HG03457 (cell line): ENCODE data around the gene WNT3.

Experiments
- ATAC-seq: cut with Tn5 transposase; IDR thresholded peaks from one replicate; pipeline ENCODE4 v1.9.1; 2021; ENCODE audit warnings: moderate number of reproducible peaks; ENCODE audit not compliant: unreplicated experiment

Gene WNT3

DNA sequence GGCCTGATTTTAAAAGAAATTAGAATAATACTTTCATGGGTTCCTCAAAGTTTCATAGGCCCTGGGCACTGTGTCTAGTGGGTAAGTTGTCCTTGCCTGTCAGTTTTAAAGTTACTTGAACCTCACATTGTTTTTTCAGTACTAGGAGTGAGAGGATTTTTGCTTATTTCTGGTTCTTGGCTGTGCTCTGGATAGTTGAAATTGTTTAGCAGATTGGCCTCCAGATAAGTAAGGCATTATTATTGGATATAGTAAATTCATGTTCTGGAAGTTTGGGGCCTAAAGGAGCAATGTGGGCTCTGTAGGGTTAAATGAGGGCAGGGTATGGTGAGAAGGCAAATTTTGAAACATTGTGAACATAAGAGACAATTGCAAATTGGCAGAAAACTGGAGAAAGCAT, 78.5 kb downstream of the WNT3 start:
- ATAC-seq = no peak

DNA sequence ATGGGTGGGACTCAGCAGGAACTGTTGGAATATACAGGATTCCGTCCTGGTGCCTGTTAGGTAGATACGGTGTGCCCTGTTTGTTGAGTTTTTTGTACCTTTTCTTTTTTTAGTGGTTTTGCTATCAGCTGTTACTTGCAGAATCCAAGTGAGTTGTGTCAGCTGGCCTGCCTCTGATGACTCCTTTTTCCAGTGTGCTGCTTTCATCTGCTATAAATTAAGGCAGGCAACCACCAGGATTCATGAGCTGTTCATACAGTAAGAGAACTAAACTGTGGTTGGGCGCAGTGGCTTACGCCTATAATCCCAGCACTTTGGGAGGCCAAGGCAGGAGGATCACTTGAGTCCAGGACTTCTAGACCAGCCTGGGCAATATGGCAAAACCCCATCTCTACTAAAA, 79.9 kb downstream of the WNT3 start:
- ATAC-seq = no peak

DNA sequence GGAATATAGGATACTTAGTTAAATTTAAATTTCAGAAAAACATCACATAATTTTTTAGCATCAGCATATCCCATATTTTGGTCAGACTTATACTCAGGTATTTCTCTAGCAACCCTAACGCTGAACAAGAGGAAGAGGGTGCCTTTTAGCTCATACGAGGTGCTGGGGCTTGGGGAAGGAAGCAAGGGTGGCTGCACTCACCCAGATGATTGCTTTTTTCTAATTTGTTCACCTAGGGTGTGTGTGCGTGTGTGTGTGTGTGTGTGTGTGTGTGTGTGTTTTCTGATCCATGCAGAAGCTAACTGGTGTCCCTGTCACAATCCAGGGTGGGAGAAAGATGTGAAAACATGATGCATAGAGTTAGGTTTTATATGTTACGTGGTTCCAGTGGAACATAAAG, 81.2 kb downstream of the WNT3 start:
- no peak for ATAC-seq

DNA sequence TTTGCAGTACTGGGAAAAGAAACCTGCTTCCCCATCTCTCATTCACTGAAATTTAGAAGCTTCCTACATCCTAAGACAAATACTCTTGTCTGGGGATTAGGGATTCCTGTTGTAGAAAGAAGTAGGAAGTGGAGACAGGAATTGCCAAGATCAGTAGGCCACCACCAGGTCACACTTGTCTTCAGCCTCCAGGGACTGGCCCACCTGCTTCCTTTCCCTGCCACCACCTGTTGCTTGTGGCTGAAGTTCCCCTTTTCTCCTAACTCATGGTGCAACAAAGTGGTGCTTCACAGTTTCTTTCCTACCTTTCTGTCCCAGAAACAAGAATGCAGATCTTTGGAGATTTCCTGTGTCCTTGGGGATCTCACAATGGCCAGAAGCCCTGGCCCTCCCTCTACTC, 82.4 kb downstream of the WNT3 start:
- no peak for ATAC-seq

DNA sequence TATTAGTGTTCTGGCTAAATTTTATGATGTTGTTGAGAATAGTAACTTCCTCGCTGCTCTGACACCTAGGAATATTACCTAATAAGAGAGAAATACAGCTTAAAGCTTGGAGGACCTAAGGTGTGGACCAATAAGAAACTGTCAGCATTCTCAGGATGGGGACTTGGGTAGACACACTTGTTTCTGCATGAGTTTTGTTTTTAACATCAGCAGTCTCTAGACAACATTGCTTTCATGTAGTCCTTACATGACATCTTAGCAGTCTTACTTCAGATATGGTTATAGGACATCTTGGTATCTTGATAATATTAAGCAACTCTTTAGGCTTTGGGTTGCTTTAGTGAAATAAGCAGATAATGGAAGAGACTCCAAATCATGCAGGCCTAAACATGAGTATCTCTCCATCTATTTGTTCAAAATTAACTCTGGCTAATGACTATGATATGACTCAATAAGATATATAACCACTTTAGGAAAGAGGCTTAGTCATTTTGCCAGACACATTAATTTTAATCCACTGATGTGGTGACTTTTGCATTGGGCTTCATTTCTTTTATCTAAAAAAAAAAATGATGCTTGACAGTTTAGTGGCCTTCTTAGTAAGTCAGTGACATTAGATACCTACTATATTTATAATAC, 84.5 kb downstream of the WNT3 start:
- no peak for ATAC-seq

DNA sequence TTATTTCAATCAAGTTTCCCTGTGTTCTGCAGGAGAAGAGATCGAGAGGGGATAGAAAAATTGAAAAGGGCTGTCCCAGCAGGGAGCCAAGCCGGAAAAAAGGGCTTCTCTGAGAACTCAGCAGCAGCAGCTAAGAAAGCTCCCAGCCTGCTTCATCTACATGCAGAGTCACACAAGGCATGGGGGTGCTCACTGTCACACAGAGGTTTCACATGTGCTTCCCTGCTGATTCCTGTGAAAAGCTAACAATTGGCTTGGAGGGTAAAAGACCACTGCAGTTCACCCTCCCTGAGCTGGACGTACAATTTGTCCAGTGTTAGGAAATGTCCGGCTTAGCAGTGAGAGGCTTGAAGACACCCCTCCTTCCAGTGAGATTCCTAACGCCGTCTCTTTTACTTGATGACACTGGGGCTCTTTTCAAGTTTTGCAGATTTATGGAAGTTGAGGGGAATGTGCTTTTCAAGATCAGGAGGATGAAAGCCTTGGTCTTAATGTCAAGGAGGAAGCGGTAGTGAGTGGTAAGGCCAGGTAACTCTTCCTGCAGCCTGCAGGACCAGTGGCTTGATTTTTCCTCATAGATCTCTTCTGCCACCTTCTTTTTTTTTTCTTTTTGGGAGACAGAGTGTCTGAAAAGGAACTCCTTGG, 85.6 kb downstream of the WNT3 start:
- ATAC-seq = no peak

DNA sequence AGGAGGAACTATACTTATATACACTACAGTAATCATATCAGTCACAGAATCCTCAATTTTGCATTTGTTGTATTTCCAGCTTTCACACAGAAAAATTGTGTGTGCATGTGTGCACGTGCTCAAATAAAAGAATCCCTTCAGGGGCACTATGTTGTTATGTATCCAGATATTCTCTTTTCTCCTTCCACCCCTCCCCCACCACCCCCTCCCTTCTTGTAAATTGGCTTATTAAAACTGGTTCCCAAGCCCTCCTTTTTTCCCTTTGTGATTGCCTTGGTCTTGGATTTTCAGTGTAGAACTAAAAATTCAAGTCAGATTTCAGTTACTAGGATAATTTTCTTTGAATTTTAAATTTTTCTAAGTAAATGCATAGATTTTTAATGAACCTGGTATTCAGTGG, 86.3 kb downstream of the WNT3 start:
- ATAC-seq = no peak

DNA sequence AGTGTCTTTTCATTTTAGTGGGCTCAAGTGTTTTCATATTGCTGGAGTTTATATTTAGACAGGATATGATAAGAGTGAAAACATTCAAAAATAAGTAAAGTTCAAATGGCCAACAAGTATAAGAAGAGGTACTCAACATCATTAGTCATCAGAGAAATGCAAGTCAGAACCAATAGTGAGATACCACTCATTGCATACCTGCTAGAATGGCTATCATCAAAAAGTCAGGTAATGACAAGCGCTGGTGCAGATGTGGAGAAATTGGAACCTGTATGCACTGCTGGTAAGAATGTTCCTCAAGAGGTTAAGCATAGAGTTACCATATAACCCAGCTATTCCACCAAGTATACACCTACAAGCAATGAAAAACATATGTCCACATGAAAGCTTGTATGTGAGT, 87.8 kb downstream of the WNT3 start:
- no peak for ATAC-seq

DNA sequence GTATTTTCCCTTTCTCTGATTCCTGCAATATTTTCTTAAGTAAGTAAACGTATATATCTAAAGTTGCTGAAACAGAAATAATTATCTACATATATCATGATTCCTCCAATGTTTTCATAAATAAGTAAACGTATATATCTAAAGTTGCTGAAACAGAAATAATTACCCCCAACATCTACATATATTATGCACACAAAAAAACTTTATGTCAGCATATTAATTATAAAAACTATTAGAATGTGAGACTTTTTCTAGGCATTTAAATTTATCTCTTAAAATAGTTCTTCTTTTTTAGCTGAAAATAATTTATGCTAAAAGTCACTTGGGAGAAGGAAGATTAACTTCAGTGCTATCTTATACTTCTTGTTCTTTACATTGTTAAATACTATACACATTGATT, 88.5 kb downstream of the WNT3 start:
- ATAC-seq = no peak

DNA sequence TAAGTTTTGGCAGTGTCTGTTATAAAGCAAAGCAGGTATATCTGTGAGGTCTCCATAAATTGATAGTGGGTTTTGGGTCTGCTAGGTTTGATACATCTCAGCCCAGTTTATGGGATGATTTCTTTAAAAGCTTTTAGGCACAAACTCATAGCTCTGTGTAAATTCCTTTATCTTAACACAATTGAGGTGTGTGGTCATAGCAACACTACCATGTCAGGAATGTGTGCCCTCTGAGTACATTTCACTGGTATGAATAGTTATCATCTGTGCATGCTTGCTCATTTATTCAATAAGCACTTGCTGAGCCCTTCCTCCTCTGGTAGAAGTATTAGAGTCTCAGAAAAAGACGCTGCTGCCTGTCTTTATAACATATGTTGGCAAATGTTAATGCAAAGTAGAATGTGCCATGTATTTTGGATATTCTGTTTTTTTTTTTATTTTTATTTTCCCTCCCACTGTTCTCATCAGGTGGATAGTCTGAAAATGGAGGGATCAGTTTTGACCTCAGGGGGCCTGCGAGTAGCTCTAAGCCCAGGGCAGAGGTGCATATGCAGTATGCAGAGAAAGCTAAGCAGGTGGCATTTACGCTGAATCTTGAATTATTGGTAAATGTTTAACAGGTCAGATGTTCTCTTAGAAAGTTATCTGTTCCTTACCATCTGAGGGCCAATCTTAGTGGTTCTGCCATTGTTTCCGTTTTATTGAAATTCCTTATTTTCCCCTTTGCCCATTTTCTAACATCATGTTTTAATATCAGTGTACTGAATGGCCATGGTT, 90.7 kb downstream of the WNT3 start:
- ATAC-seq = no peak

DNA sequence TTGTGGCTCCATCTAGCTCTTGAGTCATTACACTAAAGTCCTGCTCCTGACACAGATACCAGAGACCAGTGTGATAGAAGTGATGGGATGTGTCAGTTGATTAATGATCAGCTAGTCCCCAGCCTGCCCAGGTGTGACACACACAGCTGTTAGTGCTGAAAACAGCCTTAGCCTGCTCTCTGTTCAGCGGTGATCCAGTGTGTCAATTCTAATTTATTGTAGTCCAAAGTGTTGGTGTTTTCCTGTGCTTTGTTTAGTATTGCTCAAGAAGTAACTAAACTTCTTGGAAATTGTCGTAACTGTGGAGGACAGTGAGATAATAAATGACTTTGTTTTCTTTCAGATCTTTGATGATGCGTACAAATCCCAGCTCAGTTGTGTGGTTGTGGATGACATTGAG, 92.3 kb downstream of the WNT3 start:
- no peak for ATAC-seq

DNA sequence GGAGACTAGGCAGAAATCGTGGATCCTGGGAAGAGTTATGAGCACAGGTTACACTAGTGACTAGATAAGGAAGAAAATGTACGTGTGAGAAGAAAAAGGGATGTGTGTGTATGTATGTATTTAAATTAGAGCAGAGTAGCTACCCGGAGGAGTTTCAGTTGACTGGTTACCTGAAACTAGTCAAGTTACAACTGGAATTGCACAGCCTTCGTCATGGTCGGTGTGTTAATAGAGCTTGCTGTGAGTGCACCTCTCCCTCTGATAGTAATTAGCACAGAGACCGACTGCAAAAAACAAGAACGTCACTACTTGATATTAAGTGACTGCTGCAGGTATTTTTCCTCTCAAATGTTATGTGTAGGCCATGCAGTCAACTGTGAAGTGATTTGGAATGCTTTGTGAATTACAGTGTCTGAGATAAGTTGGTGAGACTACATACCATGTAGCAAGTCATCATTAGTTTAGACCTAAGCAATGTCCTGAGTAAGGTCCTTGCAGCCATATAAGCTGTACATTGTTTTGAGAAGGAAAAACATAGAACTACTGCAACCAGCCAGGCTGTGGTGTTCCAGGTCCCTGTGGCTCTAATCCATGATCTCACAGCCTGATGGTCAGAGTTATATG, 95.7 kb downstream of the WNT3 start:
- no peak for ATAC-seq

DNA sequence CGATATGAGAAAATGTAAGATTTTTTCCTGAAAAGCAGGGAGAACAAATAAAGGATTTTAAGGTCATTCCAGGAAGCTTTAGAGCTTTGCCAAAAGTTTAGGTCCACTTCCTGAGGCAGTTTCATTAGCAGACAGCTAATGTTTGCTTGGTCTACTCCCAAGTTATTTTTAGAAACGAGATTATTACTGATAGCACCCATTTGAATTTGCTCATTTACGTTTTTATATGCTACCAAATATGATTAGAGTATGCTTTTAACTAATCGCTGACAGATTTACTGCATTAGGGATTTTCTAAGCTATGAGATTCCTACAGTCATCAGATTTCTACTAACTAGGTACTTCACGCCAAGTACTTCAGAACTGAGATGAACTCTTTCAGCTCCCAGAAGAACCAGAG, 98.1 kb downstream of the WNT3 start:
- no peak for ATAC-seq

DNA sequence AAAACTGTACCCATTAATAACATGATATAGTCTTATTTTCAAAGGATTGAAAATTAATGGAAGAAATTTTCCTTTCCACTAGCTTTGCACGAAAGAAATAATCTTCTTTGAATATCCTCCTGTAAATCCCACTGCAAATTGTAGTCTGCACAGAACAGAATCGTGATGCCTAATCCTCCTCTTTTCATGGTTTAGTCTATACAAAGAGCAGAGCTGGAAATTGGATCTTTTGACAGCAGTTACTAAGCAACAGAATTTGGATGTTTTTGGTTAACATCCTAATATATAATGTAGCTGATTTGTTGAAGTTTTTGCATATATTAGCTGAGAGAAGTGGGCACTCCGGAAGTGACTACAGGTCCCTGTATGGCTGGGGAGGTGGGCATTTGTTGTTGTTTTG, 98.6 kb downstream of the WNT3 start:
- ATAC-seq = no peak

DNA sequence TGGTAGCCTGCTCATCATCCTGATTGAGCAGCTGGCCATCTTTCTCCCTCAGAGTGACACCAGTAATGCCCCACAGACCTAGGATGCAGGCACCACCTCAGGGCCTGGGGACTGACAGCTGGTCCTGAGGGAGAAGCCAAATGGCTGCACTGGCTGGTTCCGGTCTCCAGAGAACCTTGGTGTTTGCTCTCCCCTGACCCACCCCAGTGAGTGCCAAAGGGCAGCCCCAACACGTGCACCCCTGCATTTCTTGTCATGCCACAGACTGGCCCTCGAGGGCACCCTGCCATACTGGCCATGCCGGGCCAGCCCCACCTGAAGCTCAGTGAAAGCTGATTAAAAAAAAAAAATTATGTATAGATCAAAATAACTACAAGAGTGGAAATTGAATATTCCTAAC, 100.5 kb downstream of the WNT3 start:
- no peak for ATAC-seq
